SK-N-SH (cell line): ENCODE data around the gene NECAB2.

Experiments used
- CHD2 ChIP-seq: fragments of 150-350 bp; IDR thresholded peaks from 2 replicates; pipeline ENCODE4 v1.6.1; 2018; ENCODE audit warnings: low read length; ENCODE audit not compliant: partially characterized antibody
- CTCF ChIP-seq: fragments of 200-600 bp; sonication (generic); IDR thresholded peaks from 2 replicates; pipeline ENCODE4 v1.6.1; 2017; ENCODE audit warnings: antibody characterized with exemption, mild to moderate bottlenecking, moderate library complexity
- EZH2phosphoT487 ChIP-seq: fragments of 200-600 bp; sonication (generic); IDR thresholded peaks from 2 replicates; pipeline ENCODE4 v1.6.1; 2017; ENCODE audit warnings: low read depth, mixed run types, mild to moderate bottlenecking, antibody characterized with exemption, moderate library complexity, borderline replicate concordance
- FOSL2 ChIP-seq: IDR thresholded peaks from 2 replicates; pipeline ENCODE4 v1.4.0; 2012; ENCODE audit warnings: low read depth, mild to moderate bottlenecking, moderate library complexity, borderline replicate concordance
- MAX ChIP-seq: IDR thresholded peaks from 2 replicates; pipeline ENCODE4 v1.4.0; 2012; ENCODE audit warnings: low read depth
- NRF1 ChIP-seq: IDR thresholded peaks from 2 replicates; pipeline ENCODE4 v1.6.1; 2012; ENCODE audit warnings: low read depth, mild to moderate bottlenecking, low read length
- PBX3 ChIP-seq: IDR thresholded peaks from 2 replicates; pipeline ENCODE4; 2012
- RAD21 ChIP-seq: IDR thresholded peaks from 2 replicates; pipeline ENCODE4 v1.6.1; 2012; ENCODE audit warnings: mild to moderate bottlenecking, low read length
- RXRA ChIP-seq: IDR thresholded peaks from 2 replicates; pipeline ENCODE4 v1.4.0; 2012; ENCODE audit warnings: low read depth, mild to moderate bottlenecking, borderline replicate concordance

- TF ChIP-seq CTCF (no peak), MAX (no peak), CHD2 (no peak), NRF1 (no peak), PBX3 (no peak), RXRA (no peak), EZH2phosphoT487 (no peak), FOSL2 (no peak), RAD21 (no peak)
Observed at GRCh38 chr16:84015399-84015798, 47.4 kb downstream of the NECAB2 start.
